ENCODE data around the gene LCMT2.
A peak's percentile ranks its signal among the peaks of the same experiment; 100 is the strongest.

The LCMT2 gene

GRCh38 chr15:43275740-43276562 lies 54.4 kb downstream of the LCMT2 start:
- TF ChIP-seq POLR2A (IDR thresholded peaks at IDR 0.05; ENCODE audit: low read depth, low read length): no peak
- FAIRE-seq (no peak), DNase-seq (ENCODE audit: insufficient read length, low spot score) (no peak)

GRCh38 chr15:43274136-43274535 lies 56.2 kb downstream of the LCMT2 start:
- TF ChIP-seq POLR2A (IDR thresholded peaks at IDR 0.05; ENCODE audit: low read depth, low read length): no peak
- DNase-seq (ENCODE audit: insufficient read length, low spot score) (peak; percentile 68), FAIRE-seq (no peak)

Data from H54 (cell line).